Skeletal muscle satellite cell (primary cell): ENCODE results near the gene FAP.

Source experiments
- H3K27me3 ChIP-seq: 2 replicates; pipeline ENCODE4 v1.7.0; 2013; ENCODE audit warnings: low read length; ENCODE audit not compliant: control insufficient read depth, insufficient read depth
- H3K36me3 ChIP-seq: 2 replicates; pipeline ENCODE4 v1.7.0; 2013; ENCODE audit warnings: mild to moderate bottlenecking, control low read depth, low read length; ENCODE audit not compliant: insufficient read depth
- H3K4me1 ChIP-seq: 2 replicates; pipeline ENCODE4 v1.7.0; 2013; ENCODE audit warnings: low read length; ENCODE audit not compliant: control insufficient read depth, insufficient read depth
- H3K4me2 ChIP-seq: 2 replicates; pipeline ENCODE4 v1.7.0; 2013; ENCODE audit warnings: mild to moderate bottlenecking, low read length
- H3K4me3 ChIP-seq: 2 replicates; pipeline ENCODE4 v1.7.0; 2013; ENCODE audit warnings: low read length
- H3K9ac ChIP-seq: 2 replicates; pipeline ENCODE4 v1.7.0; 2013; ENCODE audit warnings: mild to moderate bottlenecking, low read depth, low read length, moderate library complexity
- H3K9me3 ChIP-seq: replicated peaks from 2 replicates; pipeline ENCODE4 v1.7.0; 2013; ENCODE audit warnings: mild to moderate bottlenecking, control low read depth, low read length

FAP gene

GRCh38 chr2:162123806-162124758 lies 119.2 kb downstream of the FAP start:
- Histone ChIP-seq H3K4me3 (no peak overlapping the region), H3K9me3 (no peaks in the 10 kb centered on the region), H3K4me1 (peaks cover 3% of the 10 kb centered on the region), H3K4me2 (no peak overlapping the region), H3K9ac (no peak overlapping the region), H3K27me3 (peaks cover 7% of the 10 kb centered on the region), H3K36me3 (no peaks in the 10 kb centered on the region)
